HPDE6-E6E7 (cell line): Measurements from ENCODE around the gene KCNJ16.

Experiments used
- DNase-seq: peaks from one replicate; pipeline ENCODE4 v3.0.0; 2011; ENCODE audit warnings: missing footprints; ENCODE audit errors: extremely low spot score

The KCNJ16 gene

GRCh38 chr17:70070305-70071027 lies 4.6 kb upstream of the KCNJ16 start:
- DNase-seq = no peak

GRCh38 chr17:70071127-70071526 lies 3.9 kb upstream of the KCNJ16 start:
- DNase-seq = no peak

GRCh38 chr17:70071620-70072019 lies 3.4 kb upstream of the KCNJ16 start:
- no peak for DNase-seq

DNA sequence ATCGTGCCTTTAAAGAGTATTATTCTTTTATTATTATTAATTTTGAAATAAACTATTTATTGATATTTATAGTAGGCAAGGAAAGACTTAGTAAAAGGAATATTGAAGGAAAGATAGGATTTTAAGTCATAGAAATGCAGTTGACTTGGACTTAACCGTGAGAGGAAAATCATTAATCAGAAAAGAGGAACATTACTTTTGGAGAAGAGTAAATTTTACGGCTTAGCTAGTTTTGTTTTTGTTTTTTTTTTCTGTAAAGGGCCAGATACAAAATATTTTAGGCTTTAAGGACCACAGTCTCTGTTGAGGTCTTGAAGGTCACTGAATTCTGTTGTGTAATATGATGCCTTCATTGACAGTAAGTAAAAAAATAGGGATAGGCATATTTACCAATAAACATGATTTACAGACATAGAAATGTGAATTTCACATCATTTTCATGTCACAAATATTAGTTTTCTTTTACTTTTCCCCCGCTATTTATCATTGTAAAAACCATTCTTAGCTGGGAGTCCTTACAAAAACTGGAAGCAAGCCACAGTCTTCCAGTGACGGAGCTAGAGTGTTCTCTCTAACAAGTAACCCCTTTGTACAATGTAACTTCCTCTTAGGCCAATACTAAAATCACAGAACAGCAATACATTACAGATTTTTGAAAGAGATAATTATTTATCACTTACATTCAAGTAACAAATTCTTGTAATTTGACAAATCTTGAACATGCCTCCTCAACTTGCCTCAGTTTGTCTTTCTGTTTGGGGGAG lies 2.3 kb upstream of the KCNJ16 start:
- no peak for DNase-seq

DNA sequence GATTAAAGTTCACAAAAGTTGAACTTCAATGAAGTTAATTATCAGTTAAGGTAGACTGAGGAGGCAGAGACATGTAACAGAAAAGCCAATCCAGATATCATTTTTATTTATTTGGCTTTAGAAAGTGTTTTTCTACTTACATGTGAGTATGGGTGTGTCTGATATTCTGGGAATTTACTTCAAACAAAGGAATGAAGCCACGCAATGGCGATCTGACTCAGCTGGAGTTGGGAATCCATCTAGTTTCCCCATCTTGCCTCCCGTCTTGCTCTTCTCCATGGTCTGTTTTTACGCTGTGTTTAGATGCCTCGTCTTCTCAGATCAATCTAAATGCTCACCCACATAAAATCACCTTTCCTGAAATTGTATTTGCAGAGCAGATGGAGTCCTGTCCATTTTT lies 1.7 kb upstream of the KCNJ16 start:
- no peak for DNase-seq

DNA sequence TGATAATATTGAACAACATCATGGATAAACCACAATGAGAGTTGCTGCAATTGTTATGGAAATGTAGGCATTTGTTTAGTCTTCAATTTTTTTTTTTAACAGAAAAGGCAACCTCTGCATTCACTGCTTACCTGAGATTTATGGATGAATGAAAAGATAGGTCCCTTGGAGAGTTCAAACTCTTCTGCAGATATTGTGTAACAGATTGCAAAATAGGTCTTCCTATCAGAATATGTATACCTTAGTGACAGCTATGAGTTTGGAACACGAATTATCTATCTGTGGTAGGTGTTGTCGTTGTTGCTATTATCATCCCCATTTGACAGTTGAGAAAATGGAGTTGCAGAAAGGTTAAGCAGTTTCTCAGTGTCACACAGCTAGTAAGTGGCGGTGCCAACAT lies 1.2 kb upstream of the KCNJ16 start:
- DNase-seq = no peak

GRCh38 chr17:70074236-70074830 lies 692 bp upstream of the KCNJ16 start:
- no peak for DNase-seq

DNA sequence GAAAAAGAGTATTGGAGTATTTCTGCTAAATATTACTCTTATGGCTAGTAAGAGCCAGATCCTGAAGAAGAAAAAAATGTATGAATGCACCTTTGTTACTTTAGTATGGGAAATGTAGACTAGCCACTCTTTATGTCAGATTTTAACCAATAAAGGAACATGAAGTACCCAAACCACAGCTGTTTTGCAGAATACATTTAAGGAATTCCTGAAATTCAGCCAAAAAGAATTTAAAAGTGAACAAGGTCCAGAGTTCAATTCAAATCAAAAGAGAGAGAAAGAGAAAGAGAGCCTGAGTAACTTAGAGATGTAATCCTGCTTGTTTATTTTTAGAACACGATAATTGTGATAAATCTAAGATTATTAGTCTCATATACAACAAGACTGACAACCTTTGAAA lies 1.2 kb downstream of the KCNJ16 start:
- no peak for DNase-seq

GRCh38 chr17:70076831-70077230 lies 1.8 kb downstream of the KCNJ16 start:
- DNase-seq = no peak

GRCh38 chr17:70078549-70078948 lies 3.5 kb downstream of the KCNJ16 start:
- DNase-seq = no peak

DNA sequence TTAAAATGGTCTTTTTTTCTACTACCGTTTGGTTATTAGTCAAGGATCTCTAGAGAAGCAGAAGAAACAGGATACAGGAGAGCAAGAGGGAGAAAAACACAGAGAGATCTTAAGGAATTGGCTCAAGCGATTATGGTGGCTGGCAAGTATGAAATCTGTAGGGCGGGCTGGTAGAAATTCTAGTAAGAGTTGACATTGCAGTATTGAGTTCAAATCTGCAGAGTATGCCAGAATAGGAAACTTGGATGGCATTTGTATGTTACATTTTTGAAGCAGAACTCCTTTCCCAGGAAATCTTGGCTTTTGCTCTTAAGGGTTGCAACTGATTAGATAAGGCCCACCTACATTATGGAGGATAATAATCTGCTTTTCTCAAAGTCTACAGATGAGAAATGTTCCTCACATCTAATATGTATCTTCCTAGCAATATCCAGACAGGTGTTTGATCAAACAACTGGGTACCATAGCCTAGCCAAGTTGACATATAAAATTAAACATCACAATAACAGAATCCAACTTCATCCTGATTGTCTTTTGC lies 4.0 kb downstream of the KCNJ16 start:
- DNase-seq = no peak

DNA sequence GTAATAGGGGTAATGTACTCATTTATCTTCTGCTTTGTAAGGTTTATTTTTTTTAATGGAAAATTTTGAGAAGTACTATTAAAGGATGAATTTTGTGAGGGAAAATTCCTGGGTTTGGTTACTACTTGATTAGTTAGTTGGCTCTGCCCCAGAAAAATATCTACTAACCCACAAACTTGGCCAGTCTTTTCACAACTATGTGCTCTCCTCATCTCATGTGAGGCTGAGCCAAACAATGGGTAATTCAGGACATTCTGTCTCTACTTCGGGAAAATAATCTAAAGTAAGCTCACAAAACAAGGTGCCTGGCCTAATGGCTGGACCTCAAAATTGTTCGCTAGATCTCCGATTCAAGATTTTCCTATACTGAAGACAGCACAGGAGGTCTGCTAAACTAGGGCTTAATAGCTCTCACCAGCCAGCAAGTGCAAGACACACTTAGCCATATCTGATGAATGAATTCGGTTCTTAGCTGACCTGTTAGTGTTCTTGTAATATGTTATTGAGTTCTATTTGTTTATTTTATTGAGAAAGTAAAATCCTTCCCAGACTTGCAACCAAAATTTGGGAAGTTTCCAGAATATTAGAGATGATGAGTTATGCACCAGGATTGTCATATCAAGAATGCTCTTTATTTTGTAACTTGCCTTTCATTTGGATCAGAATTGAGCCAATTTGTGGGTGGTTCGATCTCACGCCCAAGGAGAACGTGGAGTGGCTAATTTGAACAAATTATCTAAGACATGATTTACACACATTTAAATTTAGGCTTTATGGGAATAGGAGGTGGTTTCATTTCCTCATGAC lies 5.7 kb downstream of the KCNJ16 start:
- DNase-seq = no peak

GRCh38 chr17:70081885-70082284 lies 6.9 kb downstream of the KCNJ16 start:
- DNase-seq = no peak

- no peak for DNase-seq
Measured at GRCh38 chr17:70084476-70084875, 9.5 kb downstream of the KCNJ16 start.

DNA sequence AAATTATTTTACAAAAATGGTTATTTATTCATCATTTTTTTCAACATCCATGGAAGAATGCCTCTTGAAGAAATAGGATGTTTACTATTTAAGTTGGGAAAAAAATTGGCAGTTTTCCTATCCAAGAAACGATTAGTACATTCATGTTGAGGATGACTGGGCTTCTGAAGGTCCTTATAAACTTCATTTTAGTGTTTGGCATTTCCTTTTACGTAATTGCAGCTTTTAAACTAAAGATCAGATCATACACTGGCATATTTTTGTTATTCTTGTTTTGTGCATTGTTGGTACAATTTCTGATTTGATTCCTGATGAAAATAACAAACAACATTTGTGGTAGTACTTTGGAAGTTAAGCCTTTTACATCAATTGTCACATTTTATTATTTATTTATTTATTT lies 11.5 kb downstream of the KCNJ16 start:
- DNase-seq = no peak

DNA sequence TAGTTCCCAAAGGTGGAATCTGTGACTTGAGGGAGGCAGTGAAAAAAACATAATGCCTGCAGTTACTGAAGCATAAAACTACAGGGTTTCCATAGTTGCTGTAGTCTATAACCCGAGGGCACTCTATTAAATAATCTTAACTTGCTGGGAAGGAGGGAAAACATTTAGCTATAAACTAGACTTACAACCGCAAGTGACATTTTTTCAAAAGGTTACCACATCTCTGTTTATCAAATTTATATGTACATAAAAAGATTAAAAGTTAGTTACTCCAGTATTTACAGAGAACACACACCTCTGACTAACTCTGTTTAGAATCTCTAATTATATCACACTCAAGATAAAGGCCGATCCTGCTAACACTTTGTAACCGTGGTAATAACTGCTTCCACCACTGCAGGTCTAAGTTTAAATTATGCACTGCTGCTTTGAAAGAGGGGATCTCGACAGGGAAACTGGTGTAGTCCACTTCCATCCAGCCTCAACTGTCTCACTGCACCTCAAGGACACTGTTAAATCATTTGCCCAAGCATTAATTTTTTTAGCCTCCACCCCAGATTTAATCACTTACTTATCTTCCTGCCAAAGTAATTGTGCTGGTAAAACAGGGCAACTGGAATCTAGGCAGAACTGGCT lies 14.6 kb downstream of the KCNJ16 start:
- DNase-seq = no peak

DNA sequence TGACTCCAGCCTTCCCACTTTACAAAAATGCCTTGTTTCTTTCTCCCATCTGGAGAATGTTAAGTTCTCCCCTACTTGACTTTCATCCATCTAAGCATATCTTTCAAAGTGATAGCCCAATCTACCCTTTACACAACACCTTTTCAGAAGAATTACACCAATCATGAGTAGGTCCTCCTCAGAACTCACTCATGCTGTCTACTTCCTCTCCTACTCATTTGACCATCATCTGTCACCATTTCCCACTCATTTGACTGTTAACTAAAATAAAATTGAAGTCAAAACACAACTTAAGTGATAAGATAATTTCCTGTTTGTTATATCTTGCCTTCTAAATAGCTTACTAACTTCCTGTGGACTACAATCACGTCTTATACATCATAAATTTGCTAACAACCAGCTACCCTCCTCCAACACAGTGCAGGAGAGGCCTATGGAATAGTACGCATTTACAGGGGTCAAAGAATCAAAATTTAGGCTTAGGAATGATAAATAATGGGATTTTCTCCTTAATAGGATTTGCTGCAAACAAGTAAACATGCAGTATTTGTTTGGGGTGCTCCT lies 16.1 kb downstream of the KCNJ16 start:
- no peak for DNase-seq

GRCh38 chr17:70091696-70092095 lies 16.7 kb downstream of the KCNJ16 start:
- no peak for DNase-seq

DNA sequence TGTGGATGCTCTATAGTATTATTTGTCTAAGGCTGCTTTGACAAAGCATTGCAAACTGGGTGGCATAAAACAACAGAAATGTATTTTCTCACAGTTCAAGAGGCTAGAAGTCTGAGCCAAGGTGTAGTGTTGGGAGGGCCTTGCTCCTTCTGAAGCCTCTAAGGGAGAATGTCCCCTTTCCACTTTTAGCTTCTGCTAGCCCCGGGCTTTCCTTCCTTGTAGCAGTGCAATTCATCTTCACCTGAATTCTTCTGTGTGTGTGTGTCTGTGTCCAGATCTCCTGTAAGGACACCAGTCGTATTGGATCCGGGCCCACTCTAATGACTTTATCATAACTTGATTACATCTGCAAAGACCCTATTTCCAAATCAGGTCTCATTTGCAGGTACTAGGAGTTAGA lies 18.1 kb downstream of the KCNJ16 start:
- DNase-seq = no peak

DNA sequence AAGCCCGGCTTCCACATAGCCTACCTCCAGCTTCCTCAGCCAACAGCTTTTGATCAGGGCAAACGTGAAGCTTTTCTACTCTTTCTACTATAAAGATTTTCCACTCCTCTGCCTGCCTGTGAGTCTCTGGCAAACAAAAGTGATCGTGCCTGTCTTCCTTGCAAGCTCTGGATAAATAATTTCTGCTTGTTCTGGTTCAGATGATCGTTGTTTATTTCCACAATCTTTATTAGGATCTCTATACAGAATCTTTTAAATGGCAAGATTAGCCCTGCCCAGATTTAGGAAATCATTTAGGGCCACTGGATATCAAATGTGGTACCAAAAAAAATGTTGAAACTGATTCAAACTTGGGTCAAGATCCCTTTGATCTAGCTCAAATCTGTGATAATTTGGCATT lies 20.4 kb downstream of the KCNJ16 start:
- no peak for DNase-seq

GRCh38 chr17:70096861-70097260 lies 21.8 kb downstream of the KCNJ16 start:
- no peak for DNase-seq
